PC-3 (cell line): ENCODE results near the gene TNRC6B.

Experiments used
- EZH2 ChIP-seq: fragments of 300-600 bp; sonication (generic); IDR thresholded peaks from one replicate; pipeline ENCODE4 v1.6.1; 2017; ENCODE audit warnings: antibody characterized with exemption, mild to moderate bottlenecking, low read length; ENCODE audit not compliant: unreplicated experiment
- EZH2phosphoT487 ChIP-seq: fragments of 300-600 bp; sonication (generic); IDR thresholded peaks from 2 replicates; pipeline ENCODE4 v1.6.1; 2018; ENCODE audit warnings: mild to moderate bottlenecking, antibody characterized with exemption, low read length, borderline replicate concordance
- TF ChIP-seq, protein P1 (sequence below): fragments of 300-600 bp; sonication (generic); conservative IDR thresholded peaks from 2 replicates; pipeline ENCODE4 v1.5.1; 2017; ENCODE audit warnings: antibody characterized with exemption, low read depth, mild to moderate bottlenecking, low read length

DNA sequence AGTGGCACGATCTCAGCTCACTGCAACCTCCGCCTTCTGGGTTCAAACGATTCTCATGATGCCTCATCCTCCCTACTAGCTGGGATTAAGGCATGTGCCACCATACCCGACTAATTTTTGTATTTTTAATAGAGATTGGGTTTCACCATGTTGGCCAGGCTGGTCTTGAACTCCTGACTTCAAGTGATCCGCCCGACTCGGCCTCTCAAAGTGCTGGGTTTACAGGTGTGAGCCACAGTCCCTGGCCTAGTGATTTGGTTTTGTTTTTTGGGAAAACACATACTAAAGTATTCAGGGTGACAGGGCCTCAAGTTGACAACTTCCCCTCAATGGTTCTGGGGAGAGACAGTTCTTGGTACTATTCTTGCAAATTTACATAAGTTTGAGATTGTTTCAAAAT lies 22.1 kb downstream of the TNRC6B start:
- TF ChIP-seq EZH2 (no peak), EZH2phosphoT487 (no peak)
- TF ChIP-seq, protein P1, sequence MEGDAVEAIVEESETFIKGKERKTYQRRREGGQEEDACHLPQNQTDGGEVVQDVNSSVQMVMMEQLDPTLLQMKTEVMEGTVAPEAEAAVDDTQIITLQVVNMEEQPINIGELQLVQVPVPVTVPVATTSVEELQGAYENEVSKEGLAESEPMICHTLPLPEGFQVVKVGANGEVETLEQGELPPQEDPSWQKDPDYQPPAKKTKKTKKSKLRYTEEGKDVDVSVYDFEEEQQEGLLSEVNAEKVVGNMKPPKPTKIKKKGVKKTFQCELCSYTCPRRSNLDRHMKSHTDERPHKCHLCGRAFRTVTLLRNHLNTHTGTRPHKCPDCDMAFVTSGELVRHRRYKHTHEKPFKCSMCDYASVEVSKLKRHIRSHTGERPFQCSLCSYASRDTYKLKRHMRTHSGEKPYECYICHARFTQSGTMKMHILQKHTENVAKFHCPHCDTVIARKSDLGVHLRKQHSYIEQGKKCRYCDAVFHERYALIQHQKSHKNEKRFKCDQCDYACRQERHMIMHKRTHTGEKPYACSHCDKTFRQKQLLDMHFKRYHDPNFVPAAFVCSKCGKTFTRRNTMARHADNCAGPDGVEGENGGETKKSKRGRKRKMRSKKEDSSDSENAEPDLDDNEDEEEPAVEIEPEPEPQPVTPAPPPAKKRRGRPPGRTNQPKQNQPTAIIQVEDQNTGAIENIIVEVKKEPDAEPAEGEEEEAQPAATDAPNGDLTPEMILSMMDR, result no peak
